HepG2 (cell line): ENCODE measurements around the gene JAKMIP2. TPM values are rescaled to one million over a fixed set of nuclear protein-coding genes. Genes with fewer than 3 reads are reported as not detected.
A peak's percentile ranks its signal among the peaks of the same experiment; 100 is the strongest.

Source experiments
- CC2D1A ChIP-seq: sonication (generic); formaldehyde crosslinking; IDR thresholded peaks from 2 replicates; pipeline ENCODE4 v1.8.1; 2023; ENCODE audit warnings: mild to moderate bottlenecking, missing genetic modification reagents
- POGK ChIP-seq: sonication (generic); formaldehyde crosslinking; conservative IDR thresholded peaks from 2 replicates; pipeline ENCODE4 v1.8.0; 2022; ENCODE audit warnings: mild to moderate bottlenecking, moderate library complexity, missing genetic modification reagents
- TERF1 ChIP-seq: sonication (generic); formaldehyde crosslinking; IDR thresholded peaks from 2 replicates; pipeline ENCODE4 v1.8.0; 2022; ENCODE audit warnings: mild to moderate bottlenecking, missing genetic modification reagents, moderate library complexity
- THAP8 ChIP-seq: sonication (generic); formaldehyde crosslinking; IDR thresholded peaks from 2 replicates; pipeline ENCODE4 v1.5.1; 2020; ENCODE audit warnings: missing genetic modification reagents, mild to moderate bottlenecking, borderline replicate concordance
- ZBTB14 ChIP-seq: sonication (generic); formaldehyde crosslinking; IDR thresholded peaks from 2 replicates; pipeline ENCODE4 v1.4.0; 2020; ENCODE audit warnings: missing genetic modification reagents
- ZBTB3 ChIP-seq: sonication (generic); formaldehyde crosslinking; IDR thresholded peaks from 2 replicates; pipeline ENCODE4 v1.4.0; 2020; ENCODE audit warnings: low read depth, mild to moderate bottlenecking, moderate library complexity, missing genetic modification reagents, borderline replicate concordance
- ZNF318 ChIP-seq: sonication (generic); formaldehyde crosslinking; IDR thresholded peaks from 2 replicates; pipeline ENCODE4 v1.4.0; 2020; ENCODE audit warnings: mild to moderate bottlenecking, missing genetic modification reagents
- ZNF503 ChIP-seq: sonication (generic); formaldehyde crosslinking; IDR thresholded peaks from 2 replicates; pipeline ENCODE4 v1.4.0; 2020; ENCODE audit warnings: missing genetic modification reagents
- ZNF678 ChIP-seq: sonication (generic); formaldehyde crosslinking; IDR thresholded peaks from 2 replicates; pipeline ENCODE4 v1.4.0; 2020; ENCODE audit warnings: mild to moderate bottlenecking, missing genetic modification reagents
- ZNF691 ChIP-seq: sonication (generic); formaldehyde crosslinking; IDR thresholded peaks from 2 replicates; pipeline ENCODE4 v1.4.0; 2020; ENCODE audit warnings: missing genetic modification reagents, low read depth, mild to moderate bottlenecking, borderline replicate concordance
- ZNF747 ChIP-seq: sonication (generic); formaldehyde crosslinking; IDR thresholded peaks from 2 replicates; pipeline ENCODE4 v1.8.1; 2023; ENCODE audit warnings: missing genetic modification reagents, mild to moderate bottlenecking, borderline replicate concordance
- ZNF773 ChIP-seq: sonication (generic); formaldehyde crosslinking; IDR thresholded peaks from 2 replicates; pipeline ENCODE4 v1.4.0; 2020; ENCODE audit warnings: missing genetic modification reagents, borderline replicate concordance
- polyA plus RNA-seq, 8 experiments: library from polyadenylated mRNA; depleted of rRNA in 3 of 8; stranded (reverse) in 7 of 8; unstranded in 1 of 8; fragments of >200 nt; fragmentation: Illumina TruSeq in 4 of 8; extraction: Trizol in 4 of 8; gene quantifications; 2 replicates each; pipeline versions ENCODE4 v1.2.1 to v1.2.3, GENCODE V29; 2011 to 2016; ENCODE audit warnings: low read depth in 4 of 8, missing spikeins in 1 of 8, mixed read lengths in 1 of 8; ENCODE audit not compliant: insufficient read depth in 1 of 8
- total RNA-seq, 5 experiments: library from RNA; depleted of rRNA; stranded (reverse); fragments of >200 nt; fragmentation: Illumina TruSeq; extraction: Trizol; gene quantifications; 2 replicates each; pipeline ENCODE4 v1.2.3, GENCODE V29; 2016; ENCODE audit warnings: low read depth in 1 of 5

The JAKMIP2 gene
- total and polyA plus RNA-seq, 2 of the 13 experiments (the other 11 are each of a cell fraction or from before 2014, with no cell fraction given): 0.04 to 2.1 TPM

- no peak for TF ChIP-seq CC2D1A (CRISPR knock-in tag)
- TF ChIP-seq THAP8 (CRISPR knock-in tag): no peak
- no peak for TF ChIP-seq ZBTB3 (CRISPR knock-in tag)
- no peak for TF ChIP-seq ZNF318
- TF ChIP-seq ZNF691 (CRISPR knock-in tag): peak; percentile 48; the same call in 1 of the 2 replicates
- TF ChIP-seq ZBTB14: no peak
- TF ChIP-seq ZNF503 (CRISPR knock-in tag): 0 out of 2 replicates have a peak, but pooled peaks have one; percentile 15
- TF ChIP-seq ZNF747 (CRISPR knock-in tag): no peak
- no peak for TF ChIP-seq TERF1
- TF ChIP-seq ZNF678 (CRISPR knock-in tag): no peak
- 0 out of 2 replicates have a peak, but pooled peaks have one; percentile 35 for TF ChIP-seq POGK (CRISPR knock-in tag)
- no peak for TF ChIP-seq ZNF773
These were observed 133.9 kb downstream of the JAKMIP2 start (continued) for GRCh38 chr5:147648597-147648996.
